HG02973 (cell line): ENCODE data around the gene FLOT1.

Experiments
- ATAC-seq: cut with Tn5 transposase; IDR thresholded peaks from one replicate; pipeline ENCODE4 v1.9.1; 2021; ENCODE audit warnings: moderate library complexity; ENCODE audit not compliant: unreplicated experiment

The FLOT1 gene

DNA sequence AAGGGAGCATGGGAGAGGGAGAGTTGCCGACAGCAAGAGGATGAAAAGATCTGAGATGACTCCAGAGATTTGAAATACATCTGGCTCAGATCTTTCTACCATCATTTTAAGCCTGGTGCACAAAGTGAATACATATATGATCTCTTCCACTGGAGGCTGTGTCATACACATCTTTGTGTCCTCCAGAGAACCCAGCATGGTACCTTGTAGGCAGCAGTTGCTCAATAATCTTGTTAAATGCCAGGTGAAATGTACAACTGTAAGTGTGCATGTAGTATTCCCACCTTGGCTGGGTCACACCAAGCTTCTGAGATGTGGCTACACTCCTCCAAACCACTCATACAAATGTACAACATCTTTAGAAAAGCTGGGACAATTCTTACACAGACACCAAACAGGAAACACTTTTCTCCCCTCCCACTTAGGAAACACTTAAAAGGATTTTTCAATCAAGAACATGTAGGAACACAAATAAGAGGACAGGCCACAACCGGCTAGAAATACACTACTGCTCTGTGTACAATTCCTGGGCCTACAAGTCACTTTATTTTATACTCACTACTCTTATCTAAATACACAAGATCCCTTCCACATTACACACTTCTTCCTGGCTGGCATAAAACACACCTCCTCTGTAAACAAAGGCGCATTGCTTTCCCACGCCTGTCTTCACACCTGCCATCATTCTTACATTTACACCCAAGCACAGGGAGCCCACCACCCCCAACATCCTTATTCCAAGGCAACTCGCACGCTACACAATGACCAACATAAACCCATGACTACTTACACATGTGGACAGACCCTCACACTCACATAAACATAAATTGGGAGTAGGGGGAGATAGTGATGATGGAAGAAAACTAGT lies 5.6 kb upstream of the FLOT1 start:
- no peak for ATAC-seq

DNA sequence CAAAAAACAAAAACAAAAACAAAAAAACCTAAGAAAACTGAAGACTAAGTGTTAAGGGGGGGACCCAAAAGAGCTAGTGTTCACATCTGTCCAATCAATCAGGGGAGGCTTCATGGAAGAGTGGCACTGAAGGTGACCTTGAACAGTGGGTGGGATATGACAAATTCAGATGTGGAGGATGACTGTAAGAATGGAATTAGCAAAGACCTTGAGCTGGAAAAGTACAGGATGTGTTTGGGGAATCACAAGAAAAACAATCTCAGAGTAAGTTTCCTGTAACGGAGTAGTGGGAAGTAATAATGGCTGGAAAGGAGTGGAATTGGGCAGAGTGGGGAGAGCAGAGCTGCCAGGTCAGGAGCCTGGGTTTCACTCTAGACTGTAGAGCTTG lies 4.8 kb upstream of the FLOT1 start:
- no peak for ATAC-seq

DNA sequence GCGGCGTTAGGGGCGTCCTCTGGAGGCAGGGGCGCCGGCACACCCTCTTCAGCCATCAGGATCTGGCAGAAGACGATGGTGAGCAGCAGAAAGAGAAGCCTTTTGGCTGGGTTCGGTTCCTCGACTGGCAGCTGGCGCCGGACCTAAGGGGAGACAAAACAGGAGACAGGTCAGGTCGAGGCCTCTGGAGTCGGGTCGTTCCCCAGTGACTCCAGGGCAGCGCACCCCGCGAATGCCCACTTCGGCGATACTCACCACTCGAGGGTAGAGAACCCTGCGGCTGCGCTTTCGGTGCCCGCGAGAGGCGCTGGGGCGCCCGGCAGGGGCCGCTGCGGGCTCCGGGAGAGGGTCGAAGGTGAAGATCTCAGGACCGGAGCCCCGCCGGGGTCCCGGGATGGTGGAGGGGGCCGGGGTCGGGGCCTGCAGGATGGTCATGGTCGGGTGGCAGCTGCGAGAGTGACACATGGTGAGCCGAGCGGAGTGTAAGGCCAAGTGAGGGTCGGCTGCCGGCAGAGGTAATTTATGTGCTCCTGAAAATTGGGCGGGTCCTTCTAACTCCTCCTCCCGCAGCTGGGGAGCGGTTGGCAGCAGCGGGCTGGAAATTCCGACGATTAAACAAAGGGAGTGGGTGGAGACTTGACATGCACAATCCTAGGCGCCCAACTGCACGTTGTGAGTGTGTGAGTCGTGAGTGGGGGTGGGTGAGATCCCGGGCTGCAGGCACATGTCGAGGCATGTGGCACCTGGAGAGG lies 1.7 kb upstream of the FLOT1 start, which contains the start of gene IER3:
TSS of gene IER3 (minus strand) at position 494 of the 752 bp plus-strand sequence. CDS start at position 465, 29 bp downstream.
- ATAC-seq, result no peak

DNA sequence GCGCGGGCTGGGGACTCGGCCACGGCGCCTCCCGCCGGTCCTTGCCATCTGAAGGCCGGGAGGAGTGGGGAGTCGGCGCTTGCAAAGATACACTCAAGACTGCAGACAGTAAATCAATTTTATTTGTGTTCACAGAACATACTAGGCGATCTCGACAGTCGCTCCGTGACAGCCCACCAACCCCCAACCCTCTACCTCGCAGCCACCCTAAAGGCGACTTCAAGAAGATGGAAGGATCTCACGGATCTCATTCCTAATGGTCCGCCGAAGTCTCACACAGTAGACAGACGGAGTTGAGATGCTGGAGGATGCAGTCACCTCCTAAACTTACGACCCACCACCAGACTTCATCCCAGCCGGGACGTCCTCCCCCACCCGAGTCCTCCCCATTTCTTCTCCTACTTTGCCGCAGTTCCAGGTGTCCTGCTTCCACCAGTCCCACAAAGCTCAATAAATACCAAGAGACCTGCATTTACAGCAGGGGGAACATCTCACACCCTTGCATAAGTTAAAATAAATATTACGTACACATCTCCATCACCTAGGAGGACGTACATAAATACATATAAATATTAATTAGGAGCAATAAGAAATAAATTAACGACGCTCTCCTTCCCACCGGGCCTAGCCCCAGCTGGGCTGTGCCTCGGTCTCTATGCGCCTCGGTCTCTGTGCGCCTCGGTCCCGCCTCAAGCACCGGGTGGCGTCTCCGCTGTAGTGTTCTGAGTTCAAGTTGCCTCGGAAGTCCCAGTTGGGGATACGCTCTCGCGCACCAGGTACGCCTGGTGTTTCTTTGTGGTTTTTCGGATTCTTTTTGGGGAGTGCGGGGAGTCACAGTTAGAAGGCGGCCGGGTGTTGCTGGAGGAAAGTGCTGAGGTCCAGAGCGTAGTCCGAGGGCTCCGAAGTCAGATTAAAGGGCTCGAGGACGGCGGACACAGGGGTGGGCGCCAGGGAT lies 889 bp upstream of the FLOT1 start:
- peak; percentile 4 for ATAC-seq

DNA sequence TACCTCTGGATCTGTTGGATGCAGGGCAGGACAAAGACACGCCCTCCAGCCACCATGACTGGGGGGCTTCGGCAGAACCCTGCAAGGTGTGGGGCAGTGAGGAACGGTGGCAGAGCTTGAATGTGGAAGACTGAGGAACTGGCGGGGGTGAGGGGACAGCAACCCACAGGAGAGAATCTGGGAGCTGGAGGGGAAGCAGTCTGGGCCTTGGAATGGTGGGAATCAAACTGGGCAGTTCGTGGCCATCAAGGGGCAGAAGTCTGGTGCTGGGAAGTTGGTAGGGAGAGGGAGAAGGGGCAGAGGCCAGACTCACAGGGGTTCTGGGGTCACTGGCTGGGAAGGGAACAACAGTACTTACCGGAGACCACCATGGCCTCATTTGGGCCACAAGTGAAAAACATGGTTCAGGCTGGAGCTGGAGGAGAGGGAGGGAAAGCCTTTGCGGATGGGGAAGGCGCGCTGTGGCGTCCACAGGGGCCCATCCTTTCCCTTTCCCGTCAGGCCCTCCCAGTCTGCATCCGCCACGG lies 635 bp downstream of the FLOT1 start:
- peak; percentile 5 for ATAC-seq

DNA sequence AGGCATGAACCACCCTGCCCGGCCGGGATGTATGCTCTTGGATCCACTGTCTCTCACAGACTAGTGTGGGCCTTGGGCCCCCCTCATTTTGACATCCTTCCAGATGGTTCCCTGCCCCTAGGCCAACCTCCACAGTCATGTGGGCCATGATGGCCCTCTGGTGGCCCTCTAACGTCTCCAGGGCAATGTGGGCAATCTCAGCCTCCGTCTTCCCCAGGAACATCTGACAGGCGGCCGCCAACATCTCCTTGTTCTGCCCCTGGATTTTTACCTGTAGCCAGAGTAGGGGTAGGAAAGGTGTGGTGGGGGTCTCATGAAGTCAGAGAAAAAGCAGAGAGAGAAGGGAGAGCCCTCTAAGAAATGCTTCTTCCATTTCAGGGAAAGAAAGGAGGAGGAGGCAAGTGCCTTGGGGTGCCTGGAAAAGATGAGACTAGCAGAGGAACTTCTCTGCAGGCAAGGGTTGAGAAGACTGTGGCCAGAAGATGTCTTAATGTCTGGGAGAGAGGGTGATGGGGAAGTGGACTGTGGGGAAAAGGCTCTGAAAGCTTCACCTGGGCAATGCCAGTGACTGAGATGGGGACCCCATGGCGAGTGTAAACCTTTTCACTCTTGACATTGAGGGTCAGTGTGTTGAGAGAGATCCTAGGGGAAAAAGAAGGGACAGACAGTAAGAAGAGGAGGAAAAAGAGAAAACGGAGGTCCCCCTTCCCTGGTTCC lies 1.3 kb downstream of the FLOT1 start:
- no peak for ATAC-seq

DNA sequence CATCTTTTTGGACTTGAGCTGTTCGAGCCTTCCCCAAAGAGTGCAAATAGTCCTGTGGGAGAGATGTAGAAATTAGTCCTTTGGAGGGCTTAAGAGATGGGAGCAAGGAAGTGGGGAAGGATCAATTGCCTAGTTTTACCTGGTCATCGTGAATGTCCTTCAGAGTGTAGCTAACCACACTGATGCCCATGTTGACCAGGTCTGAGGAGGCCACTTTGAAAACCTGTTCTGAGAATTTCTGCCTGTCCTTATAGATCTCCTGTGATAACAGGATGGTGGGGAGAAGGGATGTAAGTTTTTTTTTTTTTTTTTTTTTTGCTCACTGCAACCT lies 2.0 kb downstream of the FLOT1 start:
- no peak for ATAC-seq

DNA sequence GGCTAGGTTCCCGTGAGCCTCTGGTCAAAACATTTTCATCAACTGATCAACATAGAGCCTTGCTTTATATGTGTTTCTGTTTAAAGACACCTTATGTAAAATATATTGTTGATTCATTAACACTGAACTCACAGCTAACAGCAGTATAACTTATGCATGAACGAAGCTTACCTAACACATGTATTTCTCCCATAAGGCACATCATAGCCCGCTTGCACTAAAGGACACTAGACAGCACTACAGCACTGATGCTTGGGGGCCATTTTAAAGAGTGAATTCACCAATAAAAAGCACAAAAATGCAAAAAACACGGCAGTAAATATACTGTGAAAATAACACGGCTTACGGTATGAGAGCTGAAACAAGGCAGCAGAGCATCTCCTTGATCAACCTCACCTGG lies 4.0 kb downstream of the FLOT1 start:
- ATAC-seq, result no peak

DNA sequence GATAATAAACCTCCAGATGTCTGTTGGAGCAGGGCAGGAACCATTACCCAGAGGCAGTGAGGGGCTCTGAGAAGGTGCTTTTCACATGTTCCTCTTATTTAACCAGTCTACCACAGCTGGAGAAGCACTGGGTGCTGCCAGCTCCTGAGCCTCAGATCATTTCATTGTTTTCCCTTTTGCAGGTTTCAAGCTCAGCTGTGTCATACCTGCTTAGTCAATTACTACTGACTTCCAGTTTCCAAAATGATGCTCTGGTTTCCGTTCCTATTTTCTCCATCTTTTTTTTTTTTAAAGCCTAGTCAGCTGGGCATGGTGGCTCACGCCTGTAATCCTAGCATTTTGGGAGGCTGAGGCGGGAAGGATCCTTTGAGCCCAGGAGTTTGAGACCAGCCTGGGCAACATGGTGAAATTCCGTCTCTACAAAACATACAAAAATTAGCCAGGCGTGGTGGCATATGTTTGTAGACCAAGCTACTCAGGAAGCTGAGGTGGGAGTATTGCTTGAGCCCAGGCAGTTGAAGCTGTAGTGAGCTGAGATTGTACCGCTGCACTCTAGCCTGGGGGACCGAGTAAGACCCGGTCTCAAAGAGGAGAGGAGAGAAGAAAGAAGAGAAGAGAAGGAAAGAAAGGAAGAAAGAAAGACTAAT lies 6.7 kb downstream of the FLOT1 start:
- no peak for ATAC-seq

DNA sequence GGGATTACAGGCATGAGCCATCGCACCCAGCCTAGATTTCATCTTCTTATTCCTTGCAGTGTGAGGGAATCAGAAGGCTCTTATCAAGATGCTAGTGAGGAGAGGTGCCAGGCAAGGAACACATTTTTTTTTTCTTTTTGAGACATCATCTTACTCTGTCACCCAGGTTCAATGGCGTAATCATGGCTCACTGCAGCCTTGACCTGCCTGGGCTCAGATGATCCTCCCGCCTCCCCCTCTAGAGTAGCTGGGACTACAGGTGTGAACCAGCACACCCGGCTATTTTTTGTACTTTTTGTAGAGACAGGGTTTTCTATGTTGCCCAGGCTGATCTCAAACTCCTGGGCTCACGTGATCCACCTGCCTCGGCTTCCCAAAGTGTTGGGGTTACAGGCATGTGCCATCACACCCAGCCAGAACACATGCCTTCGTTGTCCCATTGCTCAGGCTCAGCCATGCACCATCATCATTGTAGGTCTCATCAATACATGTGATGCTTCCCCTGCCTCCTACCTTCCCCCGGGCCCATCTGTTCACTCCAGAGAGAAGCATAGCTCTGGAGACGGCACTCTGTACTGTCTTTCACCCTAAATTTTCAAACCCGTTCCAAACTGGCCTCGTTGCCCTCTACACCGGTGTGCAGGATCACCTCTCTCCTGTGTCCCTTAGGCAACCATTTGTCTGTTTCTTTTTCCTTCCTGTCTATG lies 10.1 kb downstream of the FLOT1 start:
- no peak for ATAC-seq

DNA sequence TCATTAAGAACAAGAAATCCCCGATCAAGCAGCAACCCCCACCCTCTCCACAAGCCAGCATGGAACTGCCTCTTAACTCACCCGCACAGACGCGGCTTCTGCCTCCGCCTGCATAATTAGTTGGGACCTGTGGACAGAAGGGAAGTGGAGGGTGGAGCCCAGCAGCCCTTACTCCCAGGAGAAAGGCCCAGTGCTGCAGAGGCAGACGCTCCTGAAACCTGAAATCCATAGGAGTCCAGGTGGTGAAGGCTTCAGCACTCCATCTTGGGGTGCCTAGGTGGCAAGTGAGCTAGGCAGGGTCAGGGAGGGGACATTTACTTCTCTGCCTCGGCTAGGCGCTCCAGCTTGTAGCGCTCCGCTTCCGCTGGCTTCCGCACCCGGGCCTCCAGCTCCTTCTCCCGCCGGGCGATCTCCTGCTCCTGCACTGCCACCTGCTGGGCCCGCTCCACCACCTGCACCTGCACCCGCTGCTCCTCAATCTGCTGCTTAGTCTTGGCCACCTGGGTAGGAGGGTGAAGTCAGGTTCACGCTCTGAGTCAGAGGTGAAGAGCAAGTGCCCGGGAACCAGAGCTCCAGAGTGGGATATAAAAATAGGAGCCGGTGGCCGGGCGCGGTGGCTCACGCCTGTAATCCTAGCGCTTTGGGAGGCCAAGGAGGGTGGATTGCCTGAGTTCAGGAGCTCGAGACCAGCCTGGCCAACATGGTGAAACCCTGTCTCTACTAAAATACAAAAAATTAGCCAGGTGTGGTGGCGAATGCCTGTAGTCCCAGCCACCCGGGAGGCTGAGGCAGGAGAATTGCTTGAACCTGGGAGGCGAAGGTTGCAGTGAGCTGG lies 11.7 kb downstream of the FLOT1 start:
- ATAC-seq, result no peak

DNA sequence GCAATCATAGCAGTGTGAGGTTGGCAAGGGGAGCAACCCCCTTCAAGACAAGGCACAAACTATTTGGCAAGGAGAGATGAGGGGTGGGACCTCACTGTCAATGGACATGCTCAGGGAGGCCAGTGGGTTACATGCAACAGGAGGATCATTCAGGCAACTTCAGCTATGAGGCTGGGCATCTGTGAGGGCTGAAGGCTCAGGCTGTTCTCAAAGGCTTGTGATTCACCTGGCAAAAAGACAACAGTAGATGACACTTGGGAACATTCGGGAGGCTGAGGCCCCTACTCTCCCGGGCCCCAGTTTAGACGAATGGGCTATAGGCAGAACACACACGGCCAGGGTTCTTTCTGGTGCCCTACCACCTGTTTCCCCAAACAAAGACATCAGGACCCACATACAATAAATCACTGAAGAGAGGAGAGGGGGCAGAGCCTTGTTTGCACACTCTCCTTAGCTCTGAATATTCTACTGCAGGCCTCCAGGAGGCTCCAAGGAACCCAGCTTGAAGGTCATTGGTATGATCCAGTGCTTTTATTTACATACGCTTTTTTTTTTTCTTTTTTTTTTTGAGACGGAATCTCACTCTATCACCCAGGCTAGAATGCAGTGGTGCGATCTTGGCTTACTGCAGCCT lies 14.4 kb downstream of the FLOT1 start:
- ATAC-seq, result no peak

DNA sequence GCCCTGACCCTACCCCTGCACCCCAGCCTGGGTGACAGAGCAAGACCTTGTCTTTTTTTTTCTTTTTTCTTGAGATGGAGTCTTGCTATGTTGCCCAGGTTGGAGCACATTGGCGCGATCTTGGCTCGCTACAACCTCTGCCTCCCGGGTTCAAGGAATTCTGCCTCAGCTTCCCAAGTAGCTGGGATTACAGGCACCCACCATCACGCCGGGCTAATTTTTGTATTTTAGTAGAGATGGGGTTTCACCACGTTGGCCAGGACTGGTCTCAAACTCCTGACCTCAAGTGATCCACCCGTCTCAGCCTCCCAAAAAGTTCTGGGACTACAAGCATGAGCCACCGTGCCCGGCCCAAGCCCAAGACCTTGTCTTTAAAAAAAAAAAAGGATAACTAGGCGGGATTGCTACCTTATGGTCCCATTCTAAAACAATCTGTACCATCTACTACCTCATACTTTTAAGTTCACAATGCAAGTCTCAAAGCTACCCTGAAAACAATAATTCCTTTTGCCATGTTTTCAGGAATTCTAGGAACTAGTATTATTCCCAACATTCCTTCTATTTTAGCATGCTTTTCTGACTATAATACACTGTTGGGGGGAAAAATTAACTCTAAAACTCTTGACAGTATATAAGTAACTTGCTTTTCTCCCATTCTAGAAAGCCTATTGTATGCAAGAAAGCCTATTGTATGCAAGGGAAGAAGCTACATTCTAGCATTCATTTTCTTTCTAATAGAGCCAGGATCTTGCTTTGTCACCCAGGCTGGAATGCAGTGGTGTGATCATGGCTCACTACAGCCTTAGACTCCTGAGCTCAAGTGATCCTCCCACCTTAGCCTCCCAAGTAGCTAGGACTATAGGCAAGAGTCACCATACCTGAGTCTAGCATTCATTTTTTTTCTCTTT lies 15.7 kb downstream of the FLOT1 start:
- no peak for ATAC-seq

DNA sequence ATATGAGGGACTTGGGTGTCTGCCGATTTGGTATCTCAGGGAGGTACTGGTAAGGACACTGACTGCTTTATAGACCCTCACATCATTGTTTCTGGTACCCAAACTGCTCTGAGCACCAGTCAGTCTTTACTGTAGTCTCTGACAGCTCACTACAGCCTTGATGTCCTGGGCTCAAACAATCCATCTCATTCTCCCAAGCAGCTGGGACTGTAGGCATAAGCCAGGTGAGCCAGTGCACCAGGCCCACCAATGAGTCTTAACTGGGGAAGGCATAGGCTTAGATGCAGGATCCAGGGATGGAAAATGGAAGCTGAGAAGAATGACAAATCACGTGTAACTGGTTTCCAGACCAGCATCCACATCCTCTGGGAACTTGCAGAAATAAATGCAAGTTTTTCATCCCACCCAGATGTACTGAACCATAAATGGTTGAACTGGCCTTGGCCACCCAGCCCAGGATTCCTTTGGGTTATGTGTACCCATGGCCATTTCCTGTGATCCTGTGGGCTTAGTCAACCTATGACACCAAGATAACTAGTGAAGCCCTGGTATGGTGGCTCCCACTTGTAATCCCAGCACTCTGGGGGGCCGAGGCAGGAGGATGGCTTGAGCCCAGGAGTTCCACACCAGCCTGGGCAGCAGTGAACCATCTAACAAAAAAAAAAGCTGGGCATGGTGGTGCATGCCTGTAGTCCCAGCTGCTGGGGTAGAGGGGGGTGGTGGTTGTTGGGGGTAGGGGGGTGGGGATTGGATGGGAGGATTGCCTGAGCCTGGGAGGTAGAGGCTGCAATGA lies 16.6 kb downstream of the FLOT1 start:
- no peak for ATAC-seq

DNA sequence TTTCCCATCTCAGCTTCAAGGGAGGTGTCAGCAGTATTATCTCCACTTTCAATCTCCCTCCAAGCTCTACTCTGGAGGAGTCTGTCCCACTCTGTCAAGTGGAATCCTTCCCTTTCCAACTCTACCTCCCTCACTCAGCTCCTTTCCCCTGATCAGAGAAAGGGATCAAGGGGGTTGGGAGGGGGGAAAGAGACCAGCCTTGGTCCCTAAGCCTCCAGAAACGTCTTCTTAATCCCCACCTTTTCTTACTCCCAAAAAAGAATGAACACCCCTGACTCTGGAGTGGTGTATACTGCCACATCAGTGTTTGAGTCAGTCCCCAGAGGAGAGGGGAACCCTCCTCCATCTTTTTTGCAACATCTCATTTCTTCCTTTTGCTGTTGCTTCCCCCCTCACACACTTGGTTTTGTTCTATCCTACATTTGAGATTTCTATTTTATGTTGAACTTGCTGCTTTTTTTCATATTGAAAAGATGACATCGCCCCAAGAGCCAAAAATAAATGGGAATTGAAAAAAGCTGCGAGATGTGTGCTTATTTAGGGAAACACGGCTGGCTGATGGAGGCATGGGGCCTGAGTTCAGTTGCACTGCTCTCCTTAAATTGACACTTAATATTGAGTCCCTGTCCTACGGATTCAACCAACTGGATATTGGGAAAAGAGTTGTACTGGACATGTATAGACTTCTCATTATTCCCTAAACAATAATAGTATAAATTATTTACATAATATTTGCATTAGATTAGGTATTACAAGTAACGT lies 17.4 kb downstream of the FLOT1 start:
- no peak for ATAC-seq
